Heart left ventricle (tissue), 16 donors: ENCODE measurements around the gene CCN5. TPM values are rescaled to one million over a fixed set of nuclear protein-coding genes. Genes with fewer than 3 reads are reported as not detected.

Experiments used
- ATAC-seq, 4 donors: fragments of 200-7000 bp; cut with Tn5 transposase; one replicate each; pipeline ENCODE4 v1.9.1; 2020 to 2022; ENCODE audit warnings: moderate library complexity in 4 of 4, mild to moderate bottlenecking in 3 of 4, moderate number of reproducible peaks in 1 of 4
- DNase-seq, 5 donors: peaks; one replicate each; pipeline ENCODE4 v3.0.0-alpha.2; 2020
- H3K27ac ChIP-seq, 12 donors: fragments of 200-600 bp; sonication (generic) in 4 of 12; one replicate each; pipeline versions ENCODE4 v1.5.0 to v1.8.0; 2016 to 2022; ENCODE audit warnings: mild to moderate bottlenecking in 2 of 12
- H3K27me3 ChIP-seq, 9 donors: fragments of 200-600 bp; sonication (generic) in 2 of 9; one replicate each; pipeline versions ENCODE4 v1.5.1 to v1.8.0; 2016 to 2022; ENCODE audit warnings: mild to moderate bottlenecking in 3 of 9
- H3K36me3 ChIP-seq, 9 donors: fragments of 200-600 bp; sonication (generic) in 2 of 9; one replicate each; pipeline versions ENCODE4 v1.5.0 to v1.8.0; 2018 to 2022; ENCODE audit warnings: mild to moderate bottlenecking in 2 of 9
- H3K4me1 ChIP-seq, 12 donors: fragments of 200-600 bp; sonication (generic) in 4 of 12; one replicate each; pipeline versions ENCODE4 v1.5.0 to v1.8.0; 2016 to 2022; ENCODE audit warnings: mild to moderate bottlenecking in 3 of 12
- H3K4me3 ChIP-seq, 12 donors: fragments of 200-600 bp; sonication (generic) in 4 of 12; one replicate each; pipeline versions ENCODE4 v1.5.0 to v1.8.0; 2017 to 2022; ENCODE audit warnings: mild to moderate bottlenecking in 9 of 12, moderate library complexity in 4 of 12
- H3K9me3 ChIP-seq, 12 donors: fragments of 200-600 bp; sonication (generic) in 4 of 12; one replicate each; pipeline versions ENCODE4 v1.5.0 to v1.8.0; 2016 to 2022; ENCODE audit warnings: mild to moderate bottlenecking in 1 of 12
- CTCF ChIP-seq, 12 donors: fragments of 200-600 bp; sonication (generic) in 4 of 12; IDR thresholded peaks; one replicate each; pipeline versions ENCODE4 v1.5.0 to v1.8.0; 2018 to 2022; ENCODE audit warnings: antibody characterized with exemption in 12 of 12, mild to moderate bottlenecking in 5 of 12
- POLR2A ChIP-seq, 2 donors: fragments of 450-650 bp; IDR thresholded peaks; one replicate each; pipeline ENCODE4 v1.6.1; 2017; ENCODE audit warnings: antibody characterized with exemption in 2 of 2, mild to moderate bottlenecking in 2 of 2, moderate library complexity in 2 of 2
- WGBS, 4 donors: extraction: QIAGEN DNeasy Blood & Tissue Kit in 2 of 4; methylation state at CpG; one replicate each; pipeline versions ENCODE4 v1.1.5 to v1.1.7; 2013 to 2018; 5-methylcytosine and 5-hydroxymethylcytosine counted together
- intact Hi-C, 10 donors: fragments of 100-400 bp; cut with DNase I; formaldehyde crosslinking; loops; one replicate each; pipeline versions ENCODE4 v1.11.1 to v1.14.2; 2022
- polyA plus RNA-seq, 2 donors: library from polyadenylated mRNA; stranded (reverse); fragments of 200-250 nt; gene quantifications; one replicate each; pipeline ENCODE4 v1.2.3, GENCODE V29; 2013
- total RNA-seq, 9 donors: library from RNA; depleted of rRNA in 2 of 9; stranded (reverse); fragments of >200 nt in 2 of 9; fragmentation: NEBNext Ultra II Directional in 3 of 9; extraction: Animal tissue kit (Norgen Biotek cat#: 25700) in 3 of 9; gene quantifications; one replicate each; pipeline versions ENCODE4 v1.1.0 to v1.2.4, GENCODE V29; 2016 to 2023
- donor health status: ischemic (EF 13 %, LVEDD 7.1; RV severe dilation, severe dysfunction).
- donor health status: healthy with polysubstance abuse.
- donor health status: DM: no; HTN: yes; CAD: no.
- donor health status: DM: no; HTN: no; CAD: no.
- donor health status: ischemic (EF 25% LVEDD 6.9; RV normal size, moderate dysfunction).
- donor health status: ischemic (EF 25% LVEDD 5.7; RV mildly dilated, moderate dysfunction).
- donor health status: healthy.
- donor health status: DM: yes; HTN: yes; CAD: no.
- donor health status: ischemic (EF 35%, LVEDD 5.7; RV mildly dilated, moderate dysfunction).
- donor health status: nonischemic (EF 11% LVEDD 7.7; RV severe dilation, severe dysfunction).
- donor health status: DM: yes; HTN: yes; CAD: no.
- donor health status: PGD.
- donor health status: ischemic (EF 29% LVEDD 5.4; RV normal size, mild dysfunction).
- donor health status: nonischemic (EF 23%, LVEDD 6.1; RV moderate dilation, normal function).

CCN5 gene
- total and polyA plus RNA-seq, 11 donors: 7.3 to 92.3 (median 28.7) TPM

DNA sequence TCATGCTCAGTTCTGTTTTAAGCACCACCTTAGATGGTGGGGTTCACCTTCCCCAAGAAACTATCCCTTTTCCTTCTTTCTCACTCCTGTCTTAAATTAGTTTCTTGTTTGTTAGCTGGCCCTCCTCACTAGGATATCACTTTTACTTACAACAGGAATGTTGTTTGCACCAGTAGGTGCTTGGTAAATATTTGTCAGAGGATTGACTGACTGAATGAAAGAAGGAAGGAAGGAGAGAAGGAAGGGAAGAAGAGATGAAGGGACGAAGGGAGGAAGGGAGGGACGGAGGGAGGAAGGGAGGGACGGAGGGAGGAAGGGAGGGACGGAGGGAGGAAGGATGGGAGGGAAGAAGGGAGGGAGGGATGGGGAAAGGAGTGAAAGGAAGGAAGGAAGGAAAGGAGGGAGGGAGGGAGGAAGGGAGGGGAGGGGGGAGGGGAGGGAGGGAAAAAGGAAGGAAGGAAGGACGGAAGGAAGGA, 30.0 kb downstream of the CCN5 start:
- TF ChIP-seq CTCF (IDR thresholded peaks at IDR 0.05): no peak
- no peak for TF ChIP-seq POLR2A (IDR thresholded peaks at IDR 0.05)
- peaks cover 0 to 35% (median 15%) of the 10 kb centered on the region in 12 donors for H3K4me1 ChIP-seq
- H3K27me3 ChIP-seq: peaks cover 0 to 34% (median 2%) of the 10 kb centered on the region in 9 donors
- intact Hi-C loops: loop anchor here in 1 of 10 donors (5.0 kb wide), 1 partner anchor 67 kb away; the partner anchor contains the start of gene RIMS4
- no peaks in the 10 kb centered on the region for H3K9me3 ChIP-seq
- H3K27ac ChIP-seq: peak overlapping the region in 7 of 12 donors; percentile 6 to 60 (median 30)
- no peaks in the 10 kb centered on the region for H3K36me3 ChIP-seq
- DNase-seq (no peak), ATAC-seq (peak in 1 of 4 donors; percentile 23)
- H3K4me3 ChIP-seq: peak overlapping the region in 10 of 12 donors; percentile 50 to 77 (median 61)
- 37 to 46% (median 43%) methylated on average over 5 of the region's 5 CpGs for WGBS, 4 donors

DNA sequence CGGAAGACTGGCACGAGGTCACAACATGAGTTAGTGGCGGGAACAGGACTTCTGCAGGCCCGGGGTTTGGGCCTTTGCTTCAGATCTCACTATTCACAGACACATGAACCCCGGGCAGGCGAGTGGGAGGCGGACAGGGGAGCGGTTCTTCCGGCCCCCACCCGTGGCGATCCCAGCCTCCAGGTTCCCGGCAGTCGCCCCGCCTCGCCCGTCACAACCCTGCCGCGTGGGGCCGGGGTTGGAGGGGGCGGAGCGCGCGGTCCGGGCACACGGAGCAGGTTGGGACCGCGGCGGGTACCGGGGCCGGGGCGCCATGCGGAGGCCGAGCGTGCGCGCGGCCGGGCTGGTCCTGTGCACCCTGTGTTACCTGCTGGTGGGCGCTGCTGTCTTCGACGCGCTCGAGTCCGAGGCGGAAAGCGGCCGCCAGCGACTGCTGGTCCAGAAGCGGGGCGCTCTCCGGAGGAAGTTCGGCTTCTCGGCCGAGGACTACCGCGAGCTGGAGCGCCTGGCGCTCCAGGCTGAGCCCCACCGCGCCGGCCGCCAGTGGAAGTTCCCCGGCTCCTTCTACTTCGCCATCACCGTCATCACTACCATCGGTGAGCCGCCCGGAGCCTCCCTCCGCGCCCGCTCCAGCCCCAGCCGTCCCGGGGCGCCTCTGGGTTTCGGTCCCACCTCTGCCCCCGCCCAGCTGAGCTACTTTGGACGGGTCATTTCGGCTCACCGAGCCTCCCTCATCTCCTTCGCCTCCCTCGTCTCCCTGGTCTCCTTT, 30.6 kb downstream of the CCN5 start, which contains the start of gene KCNK15:
Gene KCNK15, plus strand, starts transcription at position 268 of the 769 bp plus-strand sequence. Its CDS starts 46 bp downstream, at position 314.
- WGBS, 4 donors: 2 to 5% (median 3%) methylated on average over 38 to 81 of the region's 81 CpGs

GRCh38 chr20:44746367-44747165, 31.4 kb downstream of the CCN5 start:
- H3K27ac ChIP-seq: peak overlapping the region in 5 of 12 donors; percentile 13 to 60 (median 47)
- H3K4me3 ChIP-seq: peak overlapping the region; percentile 32 to 77 (median 58)
- H3K36me3 ChIP-seq: no peaks in the 10 kb centered on the region
- peaks cover 0 to 38% (median 15%) of the 10 kb centered on the region in 12 donors for H3K4me1 ChIP-seq
- H3K9me3 ChIP-seq: no peaks in the 10 kb centered on the region
- ATAC-seq (no peak), DNase-seq (no peak)
- 27 to 37% (median 32%) methylated on average over 12 of the region's 12 CpGs for WGBS, 4 donors
- TF ChIP-seq POLR2A (IDR thresholded peaks at IDR 0.05) (no peak), CTCF (IDR thresholded peaks at IDR 0.05) (no peak)
- peaks cover 0 to 44% (median 7%) of the 10 kb centered on the region in 9 donors for H3K27me3 ChIP-seq
- intact Hi-C loops: loop anchor here in 6 of 10 donors (1.0 to 5.0 kb wide), 4 partner anchors 66 to 121 kb away; partner anchors contain the start of gene RIMS4 (in 1 of the 6)

More for the DNA sequence above, 30.6 kb downstream of the CCN5 start, which contains the start of gene KCNK15:
- DNase-seq: peak in 4 of 5 donors; percentile 45 to 61 (median 52)
- Histone ChIP-seq H3K27ac (peak within 1 kb of the TSS in 8 of 12 donors; percentile 6 to 60 (median 38)), H3K36me3 (no peaks in the 10 kb centered on the region), H3K4me3 (peak within 1 kb of the TSS; percentile 32 to 77 (median 58)), H3K27me3 (peaks cover 0 to 40% (median 2%) of the 10 kb centered on the region in 9 donors), H3K4me1 (peaks cover 0 to 38% (median 15%) of the 10 kb centered on the region in 12 donors), H3K9me3 (no peaks in the 10 kb centered on the region)
- peak in 3 of 4 donors; percentile 61 to 69 (median 63) for ATAC-seq
- intact Hi-C loops: loop anchor here in 4 of 10 donors (2.0 to 5.0 kb wide), 3 partner anchors 67 to 121 kb away; partner anchors contain the start of gene RIMS4 (in 1 of the 4)
- TF ChIP-seq POLR2A (IDR thresholded peaks at IDR 0.05) (no peak), CTCF (IDR thresholded peaks at IDR 0.05) (no peak)
